GM12865 (cell line): ENCODE results near the gene SPAG17.

Source experiments
- DNase-seq: peaks from one replicate; pipeline ENCODE4 v3.0.0; 2010; ENCODE audit warnings: low read depth
- H3K4me3 ChIP-seq: 2 replicates; pipeline ENCODE4 v1.5.1; 2011; ENCODE audit warnings: mild to moderate bottlenecking, low read depth, low read length, control low read depth
- CTCF ChIP-seq: IDR thresholded peaks from 2 replicates; pipeline ENCODE4 v1.5.1; 2011; ENCODE audit warnings: low read length, control low read depth, low read depth, inconsistent platforms; ENCODE audit not compliant: insufficient read depth; ENCODE audit errors: missing control alignments

SPAG17 gene

DNA sequence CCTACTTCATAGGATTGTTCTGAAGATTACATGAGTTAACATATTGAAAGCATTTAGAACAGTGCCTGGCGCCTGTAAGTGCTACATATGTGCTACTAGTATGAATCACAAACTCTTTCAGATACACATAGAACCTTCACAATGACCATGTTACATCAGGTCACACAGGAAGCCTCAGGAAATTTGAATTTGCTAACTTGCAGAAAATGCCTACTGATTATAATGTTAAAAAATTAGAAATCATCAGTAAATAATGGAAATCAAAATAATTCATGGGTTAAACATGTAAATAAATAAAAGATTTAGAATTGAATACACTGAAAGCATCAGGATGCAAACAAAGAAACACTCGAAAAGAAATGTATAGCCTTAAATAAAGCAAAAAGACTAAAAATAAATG, 94.9 kb downstream of the SPAG17 start:
- no peak overlapping the region for H3K4me3 ChIP-seq
- TF ChIP-seq CTCF = no peak
- DNase-seq = peak; percentile 4

- H3K4me3 ChIP-seq = no peak overlapping the region
- TF ChIP-seq CTCF = no peak
- no peak for DNase-seq
Measured at GRCh38 chr1:118085365-118085764, 99.7 kb downstream of the SPAG17 start.

DNA sequence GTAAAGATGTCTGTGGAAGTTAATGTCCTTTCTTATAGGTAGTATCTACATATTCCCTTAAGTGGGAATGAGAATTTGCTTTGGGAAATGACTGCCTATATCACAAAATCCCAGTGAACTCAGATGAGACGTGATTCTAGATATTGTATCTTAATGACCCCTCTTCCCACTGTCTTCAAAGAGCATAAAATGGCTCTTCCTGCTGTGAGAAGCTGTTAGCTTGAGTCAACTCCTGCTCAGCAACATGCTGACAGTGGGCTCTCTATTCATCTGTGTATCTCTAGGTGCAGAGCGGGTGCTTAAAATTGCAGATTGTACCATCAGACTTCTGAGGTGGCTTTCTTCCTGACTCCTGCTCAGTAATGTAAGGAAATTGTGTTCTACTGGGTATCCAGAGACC, 100.6 kb downstream of the SPAG17 start:
- TF ChIP-seq CTCF = no peak
- H3K4me3 ChIP-seq = no peak overlapping the region
- DNase-seq = no peak

- no peak overlapping the region for H3K4me3 ChIP-seq
- no peak for TF ChIP-seq CTCF
- DNase-seq = no peak
Measured at GRCh38 chr1:118082984-118083383, 102.0 kb downstream of the SPAG17 start.

GRCh38 chr1:118081387-118081786, 103.6 kb downstream of the SPAG17 start:
- peak; percentile 52 for DNase-seq
- no peak for TF ChIP-seq CTCF
- peak overlapping the region; percentile 21; the same call in 1 of the 2 replicates for H3K4me3 ChIP-seq

DNA sequence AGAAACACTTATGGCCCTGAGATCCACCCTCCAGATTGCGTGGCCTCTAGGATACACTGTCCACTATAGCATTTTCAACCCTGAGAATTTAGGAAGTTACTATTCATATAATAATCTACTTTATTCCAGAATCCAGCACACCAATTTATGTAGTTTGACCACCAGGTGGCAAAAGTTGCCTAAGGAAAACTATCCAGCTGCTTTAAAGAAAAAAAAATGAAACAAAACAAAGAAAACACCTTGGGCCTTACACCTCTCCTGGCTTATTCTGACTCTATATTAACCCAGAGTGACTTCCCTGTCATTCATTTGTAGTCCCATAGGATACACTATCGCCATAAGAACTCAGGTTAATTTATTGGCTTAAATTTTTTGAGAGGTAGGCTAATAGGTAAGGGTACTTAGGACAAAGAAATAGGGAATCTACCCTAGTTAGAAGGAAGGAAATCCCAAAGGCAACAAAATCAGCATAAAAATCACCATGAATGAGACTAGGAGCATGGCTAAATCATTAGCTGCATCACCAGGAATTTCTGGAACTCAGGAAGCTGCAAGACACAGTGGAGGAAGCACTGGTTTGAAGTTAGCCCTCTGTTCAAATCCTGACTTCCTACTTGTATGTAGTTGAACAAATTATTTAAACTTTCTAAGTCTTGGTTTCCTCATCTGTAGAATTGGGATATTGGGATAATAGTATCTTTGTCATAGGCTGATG, 107.5 kb downstream of the SPAG17 start:
- DNase-seq = peak; percentile 24
- TF ChIP-seq CTCF = peak; percentile 8
- H3K4me3 ChIP-seq = no peak overlapping the region

DNA sequence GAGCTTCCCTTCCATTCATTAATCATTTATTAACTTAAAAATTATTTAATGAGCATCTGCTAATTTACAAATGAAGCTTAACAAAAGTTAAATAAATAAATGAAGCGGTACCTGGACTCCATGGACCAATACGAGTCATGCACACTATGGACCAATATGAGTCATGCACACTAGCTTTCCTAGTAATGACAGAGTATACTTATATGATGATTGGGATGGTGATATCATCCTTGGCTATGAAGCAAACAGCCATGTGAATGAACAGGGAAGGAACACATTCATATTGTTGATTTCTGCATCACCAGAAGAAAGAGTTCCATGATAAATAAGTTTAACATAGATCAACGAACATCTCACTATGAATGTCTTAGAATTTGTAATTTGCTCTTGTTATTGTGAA, 109.9 kb downstream of the SPAG17 start:
- no peak for DNase-seq
- TF ChIP-seq CTCF = no peak
- no peak overlapping the region for H3K4me3 ChIP-seq
